Endothelial cell of umbilical vein (primary cell): Measurements from ENCODE around the gene PRKCI. TPM values are rescaled to one million over a fixed set of nuclear protein-coding genes. Genes with fewer than 3 reads are reported as not detected.
A peak's percentile ranks its signal among the peaks of the same experiment; 100 is the strongest.

Source experiments
- BruUV-seq: library from RNA; stranded (reverse); fragments of 400-500 nt; replicated peaks from 2 replicates; lab custom pipeline; 2021; lab: Mats Ljungman, UMichigan
- CTCF ChIA-PET: fragments of 300-600, 350-600 bp; sonication (Branson Sonifier 250); formaldehyde crosslinking; loops from one replicate; lab custom pipeline; 2021; ENCODE audit warnings: antibody characterized with exemption, inconsistent platforms; lab: Charles Lee
- POLR2A ChIA-PET: fragments of 300-600, 350-600 bp; sonication (Branson Sonifier 250); formaldehyde crosslinking; loops from one replicate; lab custom pipeline; 2021; ENCODE audit warnings: antibody characterized with exemption, inconsistent platforms; lab: Charles Lee
- DNase-seq: peaks from one replicate; pipeline ENCODE4 v3.0.0-alpha.2; 2011; ENCODE audit warnings: low read depth, low spot score
- FAIRE-seq: peaks from 2 replicates; lab custom pipeline; 2011; peaks lifted over from hg19 to GRCh38; lab: Jason Lieb, UNC
- H2AFZ ChIP-seq: 2 replicates; pipeline ENCODE4 v1.6.0; 2012; ENCODE audit warnings: low read depth, low read length, control low read depth, inconsistent platforms
- H3K27ac ChIP-seq: 2 replicates; pipeline ENCODE4 v1.5.1; 2011; ENCODE audit warnings: low read depth, mild to moderate bottlenecking, control low read depth, low read length, moderate library complexity; ENCODE audit not compliant: insufficient read depth
- H3K27me3 ChIP-seq, 2 experiments: 2 replicates each; pipeline versions ENCODE4 v1.6.0 to v1.6.1; 2011; ENCODE audit warnings: low read length in 2 of 2, mixed read lengths in 1 of 2; ENCODE audit not compliant: control insufficient read depth in 2 of 2, insufficient read depth in 2 of 2
- H3K36me3 ChIP-seq, 2 experiments: 2 replicates in 1 of 2; 3 replicates in 1 of 2; pipeline ENCODE4 v1.5.1; 2011; ENCODE audit warnings: low read length in 2 of 2, mild to moderate bottlenecking in 1 of 2, moderate library complexity in 1 of 2; ENCODE audit not compliant: control insufficient read depth in 2 of 2, insufficient read depth in 2 of 2; ENCODE audit errors: extremely low read depth in 1 of 2
- H3K4me1 ChIP-seq: 3 replicates; pipeline ENCODE4 v1.5.1; 2011; ENCODE audit warnings: mild to moderate bottlenecking, low read length; ENCODE audit not compliant: control insufficient read depth, insufficient read depth; ENCODE audit errors: extremely low read depth
- H3K4me2 ChIP-seq: 2 replicates; pipeline ENCODE4 v1.6.1; 2011; ENCODE audit warnings: low read length, control low read depth, mixed read lengths; ENCODE audit not compliant: insufficient read depth
- H3K4me3 ChIP-seq, 3 experiments: fragments of 200-600 bp in 1 of 3; sonication (generic), shearing (Covaris generic) in 1 of 3; replicated peaks in 1 of 3; 2 replicates each; pipeline ENCODE4 v1.5.1; 2011 to 2016; ENCODE audit warnings: control low read depth in 3 of 3, low read length in 3 of 3, mild to moderate bottlenecking in 2 of 3, inconsistent platforms in 1 of 3, low read depth in 1 of 3, moderate library complexity in 1 of 3; ENCODE audit not compliant: insufficient read depth in 1 of 3
- H3K79me2 ChIP-seq: 2 replicates; pipeline ENCODE4 v1.6.0; 2012; ENCODE audit warnings: low read length, inconsistent platforms; ENCODE audit not compliant: control insufficient read depth, insufficient read depth
- H3K9ac ChIP-seq: replicated peaks from 2 replicates; pipeline ENCODE3; 2011; ENCODE audit warnings: low read length, control low read depth; ENCODE audit not compliant: insufficient read depth; ENCODE audit errors: extremely low read depth
- H3K9me1 ChIP-seq: replicated peaks from 3 replicates; pipeline ENCODE4 v1.6.0; 2011; ENCODE audit warnings: mild to moderate bottlenecking, low read length; ENCODE audit not compliant: control insufficient read depth, insufficient read depth; ENCODE audit errors: extremely low read depth
- H3K9me3 ChIP-seq: replicated peaks from 2 replicates; pipeline ENCODE4 v1.5.1; 2012; ENCODE audit warnings: low read length, inconsistent platforms; ENCODE audit not compliant: control insufficient read depth, insufficient read depth
- H4K20me1 ChIP-seq: replicated peaks from 2 replicates; pipeline ENCODE3; 2011; ENCODE audit warnings: mild to moderate bottlenecking, low read length; ENCODE audit not compliant: control insufficient read depth, insufficient read depth; ENCODE audit errors: extremely low read depth
- CTCF ChIP-seq, 2 donors: IDR thresholded peaks; 1 replicate in 1 of 2; 2 replicates in 1 of 2; pipeline ENCODE4 v1.5.1; 2011; ENCODE audit warnings: low read length in 2 of 2, mild to moderate bottlenecking in 2 of 2, moderate library complexity in 2 of 2, control low read depth in 1 of 2, inconsistent platforms in 1 of 2, low read depth in 1 of 2; ENCODE audit not compliant: insufficient read depth in 1 of 2; ENCODE audit errors: extremely low read depth in 1 of 2
- EZH2 ChIP-seq: IDR thresholded peaks from 2 replicates; pipeline ENCODE4 v1.6.1; 2012; ENCODE audit warnings: borderline replicate concordance, low read depth, mild to moderate bottlenecking, moderate library complexity, low read length, inconsistent platforms; ENCODE audit not compliant: severe bottlenecking
- FOS ChIP-seq: IDR thresholded peaks from 2 replicates; pipeline ENCODE4 v1.6.1; 2011; ENCODE audit warnings: mild to moderate bottlenecking, low read length, moderate library complexity, borderline replicate concordance; ENCODE audit not compliant: insufficient read depth
- GATA2 ChIP-seq: IDR thresholded peaks from 2 replicates; pipeline ENCODE4 v1.7.0; 2011; ENCODE audit warnings: low read depth, mild to moderate bottlenecking, moderate library complexity, mixed read lengths, low read length; ENCODE audit not compliant: insufficient read length, insufficient read depth
- MAX ChIP-seq: IDR thresholded peaks from 2 replicates; pipeline ENCODE4 v1.6.1; 2011; ENCODE audit not compliant: insufficient read depth, insufficient read length
- MYC ChIP-seq: IDR thresholded peaks from one replicate; pipeline ENCODE4 v1.6.1; 2011; ENCODE audit warnings: mild to moderate bottlenecking, low read depth, low read length
- POLR2AphosphoS5 ChIP-seq: IDR thresholded peaks from 2 replicates; pipeline ENCODE4 v1.6.1; 2012; ENCODE audit warnings: low read depth, mild to moderate bottlenecking, control low read depth, low read length, moderate library complexity; ENCODE audit not compliant: insufficient read depth
- dilution Hi-C: fragments of 300-500 bp; cut with MboI; formaldehyde crosslinking; loops from one replicate; pipeline ENCODE4 v1.15.0; 2019; ENCODE audit warnings: low sequenced_read_pairs; ENCODE audit not compliant: extremely low pct_ligation_motif_present
- intact Hi-C: fragments of 100-400 bp; cut with micrococcal nuclease; formaldehyde crosslinking; loops from one replicate; pipeline ENCODE4 v1.10.0; 2022
- polyA plus RNA-seq, 4 experiments: library from polyadenylated mRNA; depleted of rRNA in 3 of 4; stranded (reverse) in 3 of 4; unstranded in 1 of 4; fragments of >200 nt; gene quantifications; 2 replicates each; pipeline versions ENCODE4 v1.2.1 to v1.2.3, GENCODE V29; 2011 to 2012; ENCODE audit warnings: missing spikeins in 1 of 4
- total RNA-seq: library from RNA; stranded (reverse); gene quantifications from 2 replicates; pipeline ENCODE4 v1.2.3, GENCODE V29; 2021

The PRKCI gene
- total and polyA plus RNA-seq, 2 donors (not counting 3 experiments of a cell fraction or from before 2014, with no cell fraction given) = 7.1 to 23.9 TPM

GRCh38 chr3:170307671-170308405 is 85.6 kb downstream of the PRKCI start:
- intact Hi-C loops = loop anchor here (10.0 kb wide), 1 partner anchor 537 kb away; no protein-coding TSS in a partner anchor
- dilution Hi-C loops = no loop called here

GRCh38 chr3:170309046-170309445 is 86.8 kb downstream of the PRKCI start:
- no peak for FAIRE-seq
- Histone ChIP-seq H3K79me2 (no peaks in the 10 kb centered on the region), H3K9me1 (no peaks in the 10 kb centered on the region), H3K36me3 (no peaks in the 10 kb centered on the region), H4K20me1 (no peaks in the 10 kb centered on the region), H3K27ac (no peak overlapping the region), H2AFZ (no peak overlapping the region), H3K4me3 (no peak overlapping the region), H3K9me3 (no peaks in the 10 kb centered on the region), H3K27me3 (no peaks in the 10 kb centered on the region), H3K4me2 (no peak overlapping the region), H3K9ac (no peak overlapping the region), H3K4me1 (peaks cover 7% of the 10 kb centered on the region)
- CTCF ChIA-PET = interaction anchor here (0.7 to 5.0 kb wide), 12 partner anchors 10 to 539 kb away, joined by 3 to 56 read pairs (median 8); partner anchors contain the start of gene SKIL
- intact Hi-C loops (loop anchor here (10.0 kb wide), 1 partner anchor 536 kb away; no protein-coding TSS in a partner anchor), dilution Hi-C loops (no loop called here)
- TF ChIP-seq POLR2AphosphoS5 (no peak), EZH2 (no peak), FOS (no peak), GATA2 (no peak), MAX (no peak), MYC (no peak), CTCF (IDR thresholded peaks at IDR 0.05; ENCODE audit: extremely low read depth in 1 of 2, insufficient read depth in 1 of 2, low read depth in 1 of 2, low read length in 2 of 2) (no peak)
- POLR2A ChIA-PET = no interaction called here
- BruUV-seq = no TSS peak
- DNase-seq = no peak

More at GRCh38 chr3:170307671-170308405, 85.6 kb downstream of the PRKCI start:
- no TSS peak for BruUV-seq
- CTCF ChIA-PET = interaction anchor here (0.7 to 5.0 kb wide), 13 partner anchors 9 to 503 kb away, joined by 3 to 56 read pairs (median 5); partner anchors contain the start of gene SKIL
- no peak overlapping the region for H3K4me3 ChIP-seq
- H4K20me1 ChIP-seq = no peaks in the 10 kb centered on the region
- H3K27ac ChIP-seq = no peak overlapping the region
- H3K4me1 ChIP-seq = peaks cover 7% of the 10 kb centered on the region
- no peaks in the 10 kb centered on the region for H3K79me2 ChIP-seq
- no peaks in the 10 kb centered on the region for H3K36me3 ChIP-seq
- no peak for FAIRE-seq
- H3K27me3 ChIP-seq = no peaks in the 10 kb centered on the region
- H3K9me1 ChIP-seq = no peaks in the 10 kb centered on the region
- no peak overlapping the region for H3K4me2 ChIP-seq
- no peak for TF ChIP-seq GATA2
- TF ChIP-seq FOS = peak; percentile 33
- no peaks in the 10 kb centered on the region for H3K9me3 ChIP-seq
- no peak for DNase-seq
- no peak overlapping the region for H2AFZ ChIP-seq
- POLR2A ChIA-PET = no interaction called here
- H3K9ac ChIP-seq = no peak overlapping the region
